IMR-90 (cell line): Measurements from ENCODE around the gene REST. TPM values are rescaled to one million over a fixed set of nuclear protein-coding genes. Genes with fewer than 3 reads are reported as not detected.

Experiments
- ATAC-seq: fragments of 200-7000 bp; cut with Tn5 transposase; 2 replicates; pipeline ENCODE4 v1.9.1; 2020; ENCODE audit warnings: low read depth, mild to moderate bottlenecking, moderate library complexity
- BruUV-seq: library from RNA; stranded (reverse); fragments of 400-500 nt; replicated peaks from 2 replicates; lab custom pipeline; 2021; lab: Mats Ljungman, UMichigan
- CTCF ChIA-PET: fragments of 300-600 bp; formaldehyde crosslinking; extraction: SDS; loops from one replicate; lab custom pipeline; 2021; ENCODE audit warnings: antibody characterized with exemption; lab: Yijun Ruan, JAX
- POLR2A ChIA-PET: fragments of 300-600 bp; sonication (Branson Sonifier 250); formaldehyde crosslinking; loops from one replicate; lab custom pipeline; 2022; ENCODE audit warnings: antibody characterized with exemption; ENCODE audit not compliant: unreplicated experiment; lab: Charles Lee
- DNase-seq: peaks from one replicate; pipeline ENCODE4 v3.0.0; 2013
- H2AFZ ChIP-seq: replicated peaks from 2 replicates; pipeline ENCODE3; 2013; ENCODE audit warnings: low read length, mild to moderate bottlenecking; ENCODE audit not compliant: poor library complexity
- H2AK5ac ChIP-seq: 2 replicates; pipeline ENCODE4 v1.6.1; 2013; ENCODE audit warnings: low read depth, low read length, inconsistent platforms
- H2AK9ac ChIP-seq: replicated peaks from 2 replicates; pipeline ENCODE3; 2013; ENCODE audit warnings: mild to moderate bottlenecking, low read depth, low read length, moderate library complexity; ENCODE audit not compliant: poor library complexity
- H2BK120ac ChIP-seq: 2 replicates; pipeline ENCODE4 v1.6.1; 2013; ENCODE audit warnings: low read depth, low read length, inconsistent platforms
- H2BK15ac ChIP-seq: 3 replicates; pipeline ENCODE4 v1.6.1; 2013; ENCODE audit warnings: low read depth, low read length, inconsistent platforms
- H2BK20ac ChIP-seq: 2 replicates; pipeline ENCODE4 v1.6.1; 2013; ENCODE audit warnings: low read depth, mild to moderate bottlenecking, inconsistent platforms, low read length, moderate library complexity
- H2BK5ac ChIP-seq: 2 replicates; pipeline ENCODE4 v1.6.1; 2013; ENCODE audit warnings: mild to moderate bottlenecking, low read depth, low read length, inconsistent platforms; ENCODE audit not compliant: poor library complexity, severe bottlenecking
- H3K14ac ChIP-seq: replicated peaks from 2 replicates; pipeline ENCODE4 v1.6.1; 2013; ENCODE audit warnings: low read depth, low read length, inconsistent platforms
- H3K18ac ChIP-seq: 2 replicates; pipeline ENCODE4 v1.6.1; 2013; ENCODE audit warnings: low read depth, low read length, control low read depth
- H3K23ac ChIP-seq: 2 replicates; pipeline ENCODE4 v1.6.1; 2013; ENCODE audit warnings: low read depth, low read length, inconsistent platforms
- H3K27ac ChIP-seq: 2 replicates; pipeline ENCODE4 v1.5.1; 2013; ENCODE audit warnings: mild to moderate bottlenecking, control low read depth, low read length; ENCODE audit not compliant: insufficient read depth
- H3K27me3 ChIP-seq: 2 replicates; pipeline ENCODE4 v1.6.1; 2013; ENCODE audit warnings: low read length; ENCODE audit not compliant: control insufficient read depth, insufficient read depth
- H3K36me3 ChIP-seq: 2 replicates; pipeline ENCODE4 v1.6.1; 2013; ENCODE audit warnings: low read length, mixed read lengths; ENCODE audit not compliant: control insufficient read depth, insufficient read depth
- H3K4ac ChIP-seq: 2 replicates; pipeline ENCODE4 v1.6.1; 2013; ENCODE audit warnings: low read depth, low read length, inconsistent platforms
- H3K4me1 ChIP-seq: 2 replicates; pipeline ENCODE4 v1.6.1; 2013; ENCODE audit warnings: low read length, mixed read lengths; ENCODE audit not compliant: control insufficient read depth, insufficient read depth
- H3K4me2 ChIP-seq: 2 replicates; pipeline ENCODE4 v1.6.1; 2013; ENCODE audit warnings: low read depth, mild to moderate bottlenecking, control low read depth, low read length, moderate library complexity
- H3K4me3 ChIP-seq: 2 replicates; pipeline ENCODE4 v1.5.1; 2013; ENCODE audit warnings: low read depth, mild to moderate bottlenecking, control low read depth, low read length, moderate library complexity; ENCODE audit not compliant: insufficient read depth
- H3K56ac ChIP-seq: 2 replicates; pipeline ENCODE4 v1.6.1; 2013; ENCODE audit warnings: low read length, inconsistent platforms; ENCODE audit not compliant: insufficient read depth; ENCODE audit errors: extremely low read depth
- H3K79me1 ChIP-seq, 2 experiments: 2 replicates each; pipeline ENCODE4 v1.6.1; 2013; ENCODE audit warnings: low read length in 2 of 2, inconsistent platforms in 1 of 2, low read depth in 1 of 2
- H3K9ac ChIP-seq: 2 replicates; pipeline ENCODE4 v1.6.1; 2013; ENCODE audit warnings: low read depth, low read length, control low read depth
- H3K9me1 ChIP-seq: 2 replicates; pipeline ENCODE4 v1.6.1; 2013; ENCODE audit warnings: low read length, inconsistent platforms; ENCODE audit not compliant: insufficient read depth
- H3K9me3 ChIP-seq: 2 replicates; pipeline ENCODE4 v1.6.1; 2013; ENCODE audit warnings: low read length; ENCODE audit not compliant: control insufficient read depth, insufficient read depth
- H4K20me1 ChIP-seq: 2 replicates; pipeline ENCODE4 v1.6.1; 2013; ENCODE audit warnings: low read length, inconsistent platforms; ENCODE audit not compliant: insufficient read depth
- H4K5ac ChIP-seq: 2 replicates; pipeline ENCODE4 v1.6.1; 2013; ENCODE audit warnings: mild to moderate bottlenecking, low read depth, low read length, control low read depth
- H4K8ac ChIP-seq, 2 experiments: 2 replicates each; pipeline ENCODE4 v1.6.1; 2013; ENCODE audit warnings: low read depth in 2 of 2, low read length in 2 of 2, control low read depth in 1 of 2, inconsistent platforms in 1 of 2
- H4K91ac ChIP-seq: 2 replicates; pipeline ENCODE4 v1.6.1; 2013; ENCODE audit warnings: low read depth, low read length, inconsistent platforms; ENCODE audit not compliant: insufficient read depth
- CTCF ChIP-seq: conservative IDR thresholded peaks from 2 replicates; pipeline ENCODE4 v1.5.1; 2012; ENCODE audit warnings: mild to moderate bottlenecking, low read depth, low read length, improper control_type of control experiment
- ELK1 ChIP-seq: fragments of 150-350 bp; IDR thresholded peaks from 2 replicates; pipeline ENCODE4 v1.6.1; 2016; ENCODE audit warnings: low read depth, mild to moderate bottlenecking, low read length, moderate library complexity, borderline replicate concordance
- POLR2A ChIP-seq: IDR thresholded peaks from 2 replicates; pipeline ENCODE4 v1.6.1; 2012; ENCODE audit warnings: mild to moderate bottlenecking, low read depth, low read length
- RCOR1 ChIP-seq: IDR thresholded peaks from 2 replicates; pipeline ENCODE4 v1.6.1; 2012; ENCODE audit warnings: mild to moderate bottlenecking, low read length, improper control_type of control experiment; ENCODE audit not compliant: insufficient replicate concordance
- SMC3 ChIP-seq: fragments of 150-350 bp; IDR thresholded peaks from 2 replicates; pipeline ENCODE4 v1.6.1; 2016; ENCODE audit warnings: low read depth, mild to moderate bottlenecking, antibody characterized with exemption, low read length, moderate library complexity
- WGBS, 2 experiments: methylation state at CpG; one replicate each; pipeline versions ENCODE4 v1.1.5 to v1.1.7; 2013; ENCODE audit warnings: missing lambda C conversion rate in 2 of 2; ENCODE audit not compliant: insufficient read length in 1 of 2; ENCODE audit errors: extremely low coverage in 2 of 2; 5-methylcytosine and 5-hydroxymethylcytosine counted together
- dilution Hi-C: fragments of 300-500 bp; cut with HindIII; formaldehyde crosslinking; loops from one replicate; pipeline ENCODE4 v1.14.3; 2018; ENCODE audit warnings: low sequenced_read_pairs; ENCODE audit not compliant: unreplicated experiment
- in situ Hi-C: fragments of 300-500 bp; cut with MboI; formaldehyde crosslinking; loops from 3 replicates; pipeline ENCODE4 v1.14.3; 2019; ENCODE audit warnings: low sequenced_read_pairs, inconsistent platforms, mixed read lengths
- intact Hi-C: fragments of 100-400 bp; cut with micrococcal nuclease; formaldehyde crosslinking; loops from 2 replicates; pipeline ENCODE4 v1.10.0; 2022
- polyA plus RNA-seq, 3 experiments: library from polyadenylated mRNA; depleted of rRNA; stranded (reverse); fragments of >200 nt; gene quantifications; 2 replicates each; pipeline ENCODE4 v1.2.3, GENCODE V29; 2012; ENCODE audit warnings: low replicate concordance in 1 of 3
- total RNA-seq: library from RNA; depleted of rRNA; stranded (reverse); fragments of >200 nt; gene quantifications from 2 replicates; pipeline ENCODE4 v1.2.3, GENCODE V29; 2012

Gene REST
- total and polyA plus RNA-seq, 2 of the 4 experiments (the other 2 are of a cell fraction) = 10.0 to 66.9 TPM

- Histone ChIP-seq H3K56ac (no peak overlapping the region), H2AK9ac (no peak overlapping the region), H3K18ac (no peak overlapping the region), H2BK120ac (no peak overlapping the region), H3K9me3 (no peaks in the 10 kb centered on the region), H2AK5ac (no peak overlapping the region), H4K91ac (no peak overlapping the region), H4K8ac (no peak overlapping the region), H3K9me1 (peaks cover 2% of the 10 kb centered on the region; the same call in 1 of the 2 replicates), H3K9ac (no peak overlapping the region), H4K20me1 (no peaks in the 10 kb centered on the region), H3K14ac (no peak overlapping the region), H3K4me3 (no peak overlapping the region), H3K79me1 (peaks cover 27 to 45% of the 10 kb centered on the region in 2 experiments), H3K27ac (no peak overlapping the region), H4K5ac (no peak overlapping the region), H2AFZ (no peak overlapping the region), H3K4me2 (no peak overlapping the region), H3K23ac (no peak overlapping the region), H3K36me3 (peaks cover 16% of the 10 kb centered on the region), H2BK15ac (no peak overlapping the region), H3K27me3 (no peaks in the 10 kb centered on the region), H2BK5ac (no peak overlapping the region), H2BK20ac (no peak overlapping the region), H3K4me1 (no peaks in the 10 kb centered on the region; the same call in 1 of the 2 replicates), H3K4ac (no peak overlapping the region)
- TF ChIP-seq RCOR1 (no peak), POLR2A (no peak), SMC3 (no peak), ELK1 (no peak), CTCF (no peak)
- intact Hi-C loops (no loop called here), in situ Hi-C loops (no loop called here), dilution Hi-C loops (no loop called here)
- WGBS, 2 experiments = 85% methylated on average over 2 of the region's 4 CpGs; no CpG with 5 or more reads in 1 of the 2 experiments
- no peak for DNase-seq
- ChIA-PET POLR2A (no interaction called here), CTCF (no interaction called here)
- no TSS peak for BruUV-seq
- ATAC-seq = no peak
Measured at GRCh38 chr4:56931924-56932323, 24.2 kb downstream of the REST start.
